WTC11 (cell line): Measurements from ENCODE around the gene GET4. TPM values are rescaled to one million over a fixed set of nuclear protein-coding genes. Genes with fewer than 3 reads are reported as not detected.

Source experiments
- ATAC-seq: fragments of 200-7000 bp; cut with Tn5 transposase; 2 replicates; pipeline ENCODE4 v1.10.0; 2021; ENCODE audit warnings: mild to moderate bottlenecking, moderate library complexity
- CTCF ChIA-PET: fragments of 300-600 bp; sonication (Branson Sonifier 250); formaldehyde crosslinking; loops from one replicate; lab custom pipeline; 2021; ENCODE audit warnings: antibody characterized with exemption; lab: Charles Lee
- POLR2A ChIA-PET: fragments of 350-600 bp; sonication (Branson Sonifier 250); formaldehyde crosslinking; loops from one replicate; lab custom pipeline; 2021; ENCODE audit warnings: antibody characterized with exemption; lab: Charles Lee
- DNase-seq: peaks from one replicate; pipeline ENCODE4 v3.0.0; 2021; ENCODE audit warnings: low spot score
- H3K27ac Mint-ChIP-seq: 2 replicates; pipeline ENCODE4 v1.8.0; 2021; ENCODE audit warnings: mixed read lengths
- H3K27me3 Mint-ChIP-seq: 2 replicates; pipeline ENCODE4 v1.8.0; 2021; ENCODE audit warnings: low read depth, mild to moderate bottlenecking, moderate library complexity, mixed read lengths
- H3K36me3 Mint-ChIP-seq: 2 replicates; pipeline ENCODE4 v1.8.0; 2021; ENCODE audit warnings: mixed read lengths
- H3K4me1 Mint-ChIP-seq: 2 replicates; pipeline ENCODE4 v1.8.0; 2022; ENCODE audit warnings: mixed read lengths
- H3K4me3 Mint-ChIP-seq: 2 replicates; pipeline ENCODE4 v1.8.0; 2021; ENCODE audit warnings: mild to moderate bottlenecking, moderate library complexity, mixed read lengths
- H3K9me3 Mint-ChIP-seq: 2 replicates; pipeline ENCODE4 v1.8.0; 2021; ENCODE audit warnings: mixed read lengths
- AFF4 ChIP-seq: sonication (generic); formaldehyde crosslinking; IDR thresholded peaks from 2 replicates; pipeline ENCODE4 v1.8.1; 2023; ENCODE audit warnings: mild to moderate bottlenecking, missing genetic modification reagents, borderline replicate concordance
- AR ChIP-seq: fragments of 250-450 bp; sonication (Bioruptor Pico); IDR thresholded peaks from 2 replicates; pipeline ENCODE4 v1.9.0; 2021; ENCODE audit warnings: mild to moderate bottlenecking
- ATF6 ChIP-seq: sonication (generic); formaldehyde crosslinking; IDR thresholded peaks from 2 replicates; pipeline ENCODE4 v1.8.1; 2023; ENCODE audit warnings: mild to moderate bottlenecking, missing genetic modification reagents
- HMGXB4 ChIP-seq: sonication (generic); formaldehyde crosslinking; IDR thresholded peaks from 2 replicates; pipeline ENCODE4 v1.8.1; 2023; ENCODE audit warnings: mild to moderate bottlenecking, moderate library complexity, missing genetic modification reagents
- JAZF1 ChIP-seq: fragments of 250-450 bp; sonication (Bioruptor Pico); IDR thresholded peaks from 2 replicates; pipeline ENCODE4 v1.9.0; 2021; ENCODE audit warnings: moderate library complexity, mild to moderate bottlenecking, inconsistent platforms
- NFATC4 ChIP-seq: fragments of 250-450 bp; sonication (Bioruptor Pico); IDR thresholded peaks from 2 replicates; pipeline ENCODE4 v1.9.0; 2021; ENCODE audit warnings: mild to moderate bottlenecking
- NR1H2 ChIP-seq: sonication (generic); formaldehyde crosslinking; IDR thresholded peaks from 2 replicates; pipeline ENCODE4 v1.9.0; 2021; ENCODE audit warnings: mild to moderate bottlenecking, moderate library complexity, missing genetic modification reagents
- OVOL2 ChIP-seq: fragments of 250-450 bp; sonication (Bioruptor Pico); IDR thresholded peaks from 2 replicates; pipeline ENCODE4 v1.9.0; 2021; ENCODE audit warnings: mild to moderate bottlenecking, borderline replicate concordance
- PRDM15 ChIP-seq: sonication (generic); formaldehyde crosslinking; IDR thresholded peaks from 2 replicates; pipeline ENCODE4 v1.8.0; 2022; ENCODE audit warnings: missing genetic modification reagents
- SOX15 ChIP-seq: fragments of 250-450 bp; sonication (Bioruptor Pico); IDR thresholded peaks from 2 replicates; pipeline ENCODE4 v1.9.0; 2021; ENCODE audit warnings: mild to moderate bottlenecking
- STAT6 ChIP-seq: sonication (generic); formaldehyde crosslinking; conservative IDR thresholded peaks from 2 replicates; pipeline ENCODE4 v1.8.1; 2023; ENCODE audit warnings: mild to moderate bottlenecking, low read depth, missing genetic modification reagents, moderate library complexity
- TEAD1 ChIP-seq: sonication (generic); formaldehyde crosslinking; IDR thresholded peaks from 2 replicates; pipeline ENCODE4 v1.8.0; 2022; ENCODE audit warnings: mild to moderate bottlenecking, missing genetic modification reagents
- USF1 ChIP-seq: sonication (generic); formaldehyde crosslinking; IDR thresholded peaks from 2 replicates; pipeline ENCODE4 v1.8.0; 2022; ENCODE audit warnings: mild to moderate bottlenecking, missing genetic modification reagents
- ZNF121 ChIP-seq: sonication (generic); formaldehyde crosslinking; IDR thresholded peaks from 2 replicates; pipeline ENCODE4 v1.8.0; 2023; ENCODE audit warnings: missing genetic modification reagents
- ZNF416 ChIP-seq: fragments of 250-450 bp; sonication (Bioruptor Pico); IDR thresholded peaks from 2 replicates; pipeline ENCODE4 v1.9.0; 2021; ENCODE audit warnings: mild to moderate bottlenecking, inconsistent platforms
- ZNF423 ChIP-seq: fragments of 250-450 bp; sonication (Bioruptor Pico); IDR thresholded peaks from 2 replicates; pipeline ENCODE4 v2.1.2; 2022; ENCODE audit warnings: mild to moderate bottlenecking, moderate library complexity
- ZNF512 ChIP-seq: sonication (generic); formaldehyde crosslinking; IDR thresholded peaks from 2 replicates; pipeline ENCODE4 v1.8.1; 2022; ENCODE audit warnings: missing genetic modification reagents, borderline replicate concordance
- total RNA-seq: library from RNA; stranded (reverse); gene quantifications from 3 replicates; pipeline ENCODE4 v1.2.3, GENCODE V29; 2021

Gene GET4
- total RNA-seq, 1 experiment from 2014 or later, result 73.0 TPM

- Mint-ChIP-seq H3K4me1 (peaks cover 15% of the 10 kb centered on the region), H3K4me3 (no peak overlapping the region), H3K27ac (peak overlapping the region; percentile 82), H3K27me3 (no peaks in the 10 kb centered on the region), H3K36me3 (peaks cover 45% of the 10 kb centered on the region), H3K9me3 (peaks cover 6% of the 10 kb centered on the region)
- ChIA-PET CTCF (no interaction called here), POLR2A (no interaction called here)
- ATAC-seq (no peak), DNase-seq (no peak)
- TF ChIP-seq ZNF512 (CRISPR knock-in tag) (no peak), HMGXB4 (no peak), USF1 (CRISPR knock-in tag) (no peak), PRDM15 (CRISPR knock-in tag) (no peak), JAZF1 (CRISPR knock-in tag) (no peak), OVOL2 (CRISPR knock-in tag) (no peak), ZNF423 (CRISPR knock-in tag) (no peak), ZNF121 (CRISPR knock-in tag) (no peak), SOX15 (no peak), STAT6 (CRISPR knock-in tag) (no peak), AR (no peak), ATF6 (CRISPR knock-in tag) (no peak), ZNF416 (CRISPR knock-in tag) (no peak), AFF4 (CRISPR knock-in tag) (no peak), NR1H2 (CRISPR knock-in tag) (no peak), TEAD1 (CRISPR knock-in tag) (no peak), NFATC4 (CRISPR knock-in tag) (no peak)
Measured at GRCh38 chr7:875051-875450, 1.3 kb upstream of the GET4 start.
